ENCODE measurements around the gene EIF3I.

Gene EIF3I

DNA sequence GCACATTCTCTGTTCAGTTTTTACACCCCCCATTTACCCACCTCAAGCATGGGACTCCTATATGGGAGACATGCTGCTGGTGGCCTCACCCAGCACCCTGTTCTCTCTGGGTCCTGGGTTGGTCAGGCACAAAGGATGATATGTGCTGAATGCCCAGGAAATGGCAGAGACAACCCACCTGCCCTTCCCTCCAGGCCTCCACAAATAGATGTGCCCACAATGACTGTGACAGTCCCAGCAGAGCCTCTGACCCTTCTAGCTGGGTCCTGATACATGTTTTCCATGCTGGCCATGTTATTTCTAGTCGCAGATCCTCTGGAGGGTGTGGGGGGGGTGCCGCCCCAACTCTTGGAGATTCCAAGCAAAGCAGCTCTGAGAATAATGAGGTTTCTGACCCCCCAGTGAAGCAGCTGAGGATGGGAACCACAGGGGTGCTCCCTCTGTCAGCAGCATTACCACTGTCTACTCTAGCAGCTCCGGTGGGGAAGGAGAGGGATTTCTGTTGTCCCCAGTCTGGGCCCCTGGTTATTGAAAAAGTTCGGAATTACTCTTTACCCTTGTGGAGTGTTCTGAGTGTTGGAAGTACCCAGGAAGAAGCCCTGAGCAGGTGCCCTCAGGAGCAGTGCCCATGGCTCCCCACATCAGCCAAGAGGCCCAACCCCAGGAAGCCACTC, 23.0 kb upstream of the EIF3I start:
- no peak for DNase-seq

DNA sequence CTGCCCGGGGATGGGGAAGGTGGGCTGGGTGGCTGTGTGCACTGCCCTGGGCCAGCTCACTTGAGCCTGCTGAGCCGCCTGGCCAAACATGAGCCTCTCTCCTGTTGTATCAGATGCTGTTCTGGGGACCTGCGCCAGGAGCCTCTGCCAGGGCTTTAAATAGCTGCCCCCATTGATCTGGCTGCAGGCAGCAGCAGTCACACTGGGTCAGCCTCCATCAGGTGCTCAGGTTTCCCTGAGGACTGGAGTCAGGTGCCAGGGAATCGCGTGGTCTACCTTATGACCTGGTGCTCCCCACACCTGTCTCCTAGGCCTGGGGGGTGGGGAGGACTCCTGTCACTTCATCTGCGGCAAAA, 22.5 kb upstream of the EIF3I start:
- no peak for DNase-seq

GRCh38 chr1:32200226-32201010, 21.8 kb upstream of the EIF3I start, which contains the start of gene CCDC28B:
Gene CCDC28B, plus strand, starts transcription at chr1:32200595. Its CDS starts 1,341 bp downstream, at chr1:32201936.
- peak; percentile 57 for DNase-seq

DNA sequence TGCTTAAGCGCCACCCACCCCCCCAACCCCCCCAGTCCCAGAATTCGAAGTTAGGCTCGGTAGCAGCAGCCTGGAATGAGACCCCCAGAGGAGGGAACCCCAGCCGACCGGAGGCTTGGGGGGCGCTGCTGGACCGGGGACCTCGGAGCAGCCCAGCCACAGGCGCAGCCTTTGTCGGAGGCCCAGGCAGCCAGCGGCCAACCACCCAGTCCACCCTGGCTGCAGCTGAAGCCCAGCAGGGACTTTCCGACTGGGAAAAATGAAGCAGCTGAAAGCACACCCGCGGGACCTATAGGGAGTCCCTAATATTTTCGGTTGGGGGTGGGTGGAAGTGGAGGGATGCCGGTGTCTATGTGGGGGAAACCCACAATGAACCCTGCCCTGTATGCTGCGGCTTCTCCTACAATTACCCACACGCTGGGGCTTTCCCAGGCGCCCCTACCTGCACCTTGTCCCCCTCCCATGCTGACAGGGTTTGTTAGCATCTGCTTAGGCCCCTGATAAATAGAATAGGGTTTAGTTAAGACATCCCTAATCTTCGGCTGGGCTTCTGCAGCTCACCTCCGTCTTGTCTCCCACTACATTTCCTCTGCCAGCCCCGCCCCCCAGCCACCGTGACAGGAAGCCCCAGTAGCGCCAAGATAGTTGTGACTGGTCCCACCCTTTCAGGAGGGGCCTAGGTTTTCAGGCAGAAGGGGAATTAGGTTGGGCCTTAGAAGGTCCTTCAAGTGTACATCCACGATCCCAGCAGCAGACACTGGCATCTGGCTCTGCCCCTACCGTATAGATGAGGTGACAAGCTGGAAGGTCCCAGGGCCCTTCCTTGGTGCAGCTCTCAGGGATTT, 21.0 kb upstream of the EIF3I start:
- DNase-seq: peak; percentile 75

- no peak for DNase-seq
Measured at GRCh38 chr1:32204943-32205361, 17.3 kb upstream of the EIF3I start.

GRCh38 chr1:32205401-32206370, 16.5 kb upstream of the EIF3I start, which contains the start of gene IQCC:
Gene IQCC, plus strand, starts transcription at chr1:32205671. Its CDS starts 11 bp downstream, at chr1:32205682.
- peak; percentile 83 for DNase-seq

DNA sequence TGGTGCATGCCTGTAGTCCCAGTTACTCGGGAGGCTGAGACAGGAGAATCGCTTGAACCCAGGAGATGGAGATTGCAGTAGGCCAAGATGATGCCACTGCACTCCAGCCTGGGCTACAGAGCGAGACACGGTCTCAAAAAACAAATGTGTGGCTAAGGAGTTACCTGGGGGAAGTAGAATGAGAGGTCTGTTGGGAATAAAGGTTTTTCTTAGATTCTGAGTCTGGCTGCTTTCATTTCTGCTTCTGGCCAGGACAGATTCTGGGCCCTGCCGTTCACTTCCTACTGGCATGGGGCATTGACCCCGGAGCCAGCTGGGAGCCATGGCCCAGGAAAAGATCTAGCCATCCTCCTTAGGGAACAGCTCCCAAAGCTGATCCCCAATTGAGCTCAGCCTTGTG, 13.7 kb upstream of the EIF3I start:
- no peak for DNase-seq

- DNase-seq: no peak
Measured at GRCh38 chr1:32208891-32209328, 13.3 kb upstream of the EIF3I start, which contains the start of gene DCDC2B. Gene DCDC2B, plus strand, starts transcription at chr1:32209089. Its CDS starts 5 bp downstream, at chr1:32209094.

DNA sequence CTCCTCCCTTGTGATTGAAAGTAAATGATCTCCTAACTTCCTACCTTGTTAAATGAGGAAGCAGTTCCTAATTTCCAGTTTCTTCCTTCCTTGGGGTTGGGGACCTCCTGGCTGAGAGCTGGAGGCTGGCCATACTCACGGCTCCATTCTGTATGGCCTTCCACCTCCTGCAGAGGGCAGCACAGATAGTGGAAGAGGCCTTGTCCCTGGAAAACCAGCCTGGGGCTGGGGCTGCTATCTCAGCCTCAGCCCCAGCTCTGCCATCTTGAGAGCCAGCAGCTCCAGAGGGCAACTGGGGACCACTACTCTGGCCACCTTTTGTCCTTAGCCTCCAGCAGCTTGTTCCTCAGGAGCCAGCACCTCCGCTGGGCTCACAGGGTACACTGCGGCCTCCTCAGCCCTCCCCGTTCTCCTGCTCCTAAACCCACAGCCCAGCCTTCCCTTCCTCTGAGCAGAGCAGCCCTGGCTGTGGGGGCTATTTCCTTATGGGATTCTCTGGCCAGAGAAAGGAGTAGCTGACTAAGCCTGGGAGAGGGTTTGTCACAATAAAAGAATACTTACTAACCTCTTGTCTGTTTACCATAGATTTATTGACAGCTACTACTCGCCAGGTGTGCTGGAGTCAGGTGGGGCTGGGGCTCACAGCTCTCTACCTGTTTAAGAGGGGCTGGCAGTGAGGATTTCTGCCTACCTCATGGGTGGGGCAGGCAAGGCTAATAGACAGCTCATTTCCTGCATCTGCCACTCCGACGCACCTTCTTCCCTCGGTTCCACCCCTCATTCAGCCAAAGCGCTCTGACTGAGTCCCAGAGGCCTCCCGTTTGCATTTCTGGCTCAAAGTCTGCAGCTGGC, 6.4 kb upstream of the EIF3I start:
- peak; percentile 40 for DNase-seq

- DNase-seq: no peak
Measured at GRCh38 chr1:32216566-32216965, 5.6 kb upstream of the EIF3I start.

DNA sequence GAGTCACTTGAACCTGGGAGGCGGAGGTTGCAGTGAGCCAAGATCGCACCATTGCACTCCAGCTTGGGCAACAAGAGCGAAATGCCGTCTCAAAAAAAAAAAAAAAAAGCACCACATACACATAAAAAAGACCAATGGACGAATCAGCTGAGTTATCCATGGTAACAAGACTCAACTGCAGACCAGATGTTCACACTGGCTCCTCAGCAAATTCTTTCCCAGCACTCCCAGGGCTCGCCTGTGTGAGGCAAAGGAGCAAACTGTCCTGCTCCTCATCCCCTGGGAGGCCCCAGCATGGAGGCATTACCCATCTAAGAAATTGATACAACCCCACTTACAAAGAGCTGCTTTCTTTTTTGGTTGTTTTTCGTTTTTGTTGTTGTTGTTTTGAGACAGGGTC, 3.2 kb upstream of the EIF3I start:
- no peak for DNase-seq

- no peak for DNase-seq
Measured at GRCh38 chr1:32220746-32221580, 1.2 kb upstream of the EIF3I start.

DNA sequence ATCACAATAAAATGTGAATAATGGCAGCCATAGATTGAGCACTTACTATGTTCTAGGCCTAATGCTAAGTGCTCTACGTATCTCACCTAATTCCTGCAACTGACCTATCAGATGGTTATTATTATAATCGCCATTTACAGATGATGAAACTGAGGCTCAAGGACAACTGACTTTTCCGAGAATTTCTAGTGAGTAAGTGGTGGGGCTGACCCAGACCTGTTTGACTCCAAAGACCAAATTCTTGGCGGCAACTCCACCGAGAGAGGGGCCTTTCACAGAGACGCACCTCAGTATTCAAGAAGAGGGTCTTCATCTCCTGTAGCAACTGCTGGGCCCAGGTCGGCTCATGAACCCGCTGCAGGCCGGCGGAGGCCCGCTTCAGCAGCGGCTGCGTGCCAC, 627 bp upstream of the EIF3I start:
- DNase-seq: no peak

DNA sequence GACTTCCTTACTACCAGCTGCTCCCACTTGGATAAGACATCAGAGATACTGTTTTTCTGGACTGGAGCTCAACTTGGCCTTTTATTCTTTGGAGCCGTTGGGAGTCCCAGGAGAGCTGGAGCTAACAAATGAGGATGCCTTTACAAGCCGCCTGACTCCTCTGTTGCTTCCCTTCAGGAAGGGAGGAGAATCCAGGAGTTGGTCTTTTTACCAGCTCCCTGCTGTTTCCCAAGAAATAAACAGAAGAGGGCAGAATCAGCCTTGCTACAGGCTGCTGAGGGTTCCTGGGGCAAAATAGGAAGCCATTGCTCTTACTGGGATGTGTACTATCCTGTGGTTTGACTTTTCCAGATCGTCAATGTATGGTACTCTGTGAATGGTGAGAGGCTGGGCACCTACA, 1.5 kb downstream of the EIF3I start:
- DNase-seq: no peak

DNA sequence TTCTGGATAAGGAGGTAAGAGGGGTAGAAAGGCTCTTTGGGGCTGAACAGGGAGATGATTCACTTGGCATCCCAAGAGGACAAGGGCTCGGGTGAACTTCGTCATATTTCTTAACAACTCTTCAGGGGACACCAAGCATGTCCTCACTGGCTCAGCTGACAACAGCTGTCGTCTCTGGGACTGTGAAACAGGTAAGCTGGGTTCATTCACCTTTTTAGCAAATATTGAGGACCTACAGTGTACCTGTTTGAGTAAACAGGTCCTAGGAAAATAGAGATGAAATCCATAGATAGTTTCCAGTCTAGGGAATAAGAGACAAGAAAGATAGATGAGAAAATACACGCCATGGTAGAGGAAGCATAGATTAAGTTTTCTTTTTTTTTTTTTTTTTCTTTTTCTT, 2.1 kb downstream of the EIF3I start:
- no peak for DNase-seq

- DNase-seq: no peak
Measured at GRCh38 chr1:32228771-32229170, 6.6 kb downstream of the EIF3I start.

GRCh38 chr1:32231843-32232432, 9.7 kb downstream of the EIF3I start:
- DNase-seq: no peak

DNA sequence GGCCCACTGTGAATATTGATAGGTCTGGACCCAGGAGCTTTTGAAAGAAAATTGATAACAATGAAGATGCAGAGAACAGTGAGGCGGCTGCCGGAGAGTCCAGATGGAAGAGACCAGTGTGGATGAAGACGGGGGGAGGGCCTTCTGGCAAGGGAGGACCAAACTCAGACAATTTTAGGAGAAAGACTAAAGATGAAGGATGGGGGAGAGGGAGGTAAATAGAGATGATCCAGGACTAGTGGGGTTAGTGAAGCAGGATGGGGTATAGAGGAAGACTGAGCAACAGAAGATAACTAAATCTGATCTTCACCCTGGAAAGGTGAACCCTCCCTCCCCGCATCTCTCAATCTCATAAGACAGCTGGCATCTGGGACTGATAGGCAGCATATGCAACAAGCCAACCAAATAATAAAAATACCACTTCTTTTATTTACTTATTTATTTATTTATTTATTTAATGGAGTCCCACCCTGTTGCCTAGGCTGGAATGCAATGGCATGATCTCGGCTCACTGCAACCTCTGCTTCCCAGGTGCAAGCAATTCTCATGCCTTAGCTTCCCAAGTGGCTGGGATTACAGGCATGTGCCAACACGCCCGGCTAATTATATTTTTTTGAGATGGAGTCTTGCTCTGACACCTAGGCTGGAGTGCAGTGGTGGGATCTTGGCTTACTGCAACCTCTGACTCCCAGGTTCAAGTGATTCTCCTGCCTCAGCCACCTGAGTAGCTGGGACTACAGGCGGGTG, 10.5 kb downstream of the EIF3I start:
- no peak for DNase-seq

- no peak for DNase-seq
Measured at GRCh38 chr1:32234792-32235191, 12.6 kb downstream of the EIF3I start.
